Kidney epithelial cell (primary cell): ENCODE data around the gene PDE2A. TPM values are rescaled to one million over a fixed set of nuclear protein-coding genes. Genes with fewer than 3 reads are reported as not detected.

ENCODE experiments used
- DNase-seq: peaks from one replicate; pipeline ENCODE4 v3.0.0-alpha.2; 2010; ENCODE audit warnings: low read depth
- H3K27me3 ChIP-seq: 2 replicates; pipeline ENCODE4 v1.6.0; 2011; ENCODE audit warnings: low read length; ENCODE audit not compliant: control insufficient read depth, insufficient read depth
- H3K36me3 ChIP-seq: 2 replicates; pipeline ENCODE4 v1.5.1; 2011; ENCODE audit warnings: low read length; ENCODE audit not compliant: control insufficient read depth, insufficient read depth
- H3K4me3 ChIP-seq: 2 replicates; pipeline ENCODE4 v1.5.1; 2011; ENCODE audit warnings: low read depth, mild to moderate bottlenecking, control low read depth, low read length
- CTCF ChIP-seq: IDR thresholded peaks from 2 replicates; pipeline ENCODE4 v1.5.1; 2011; ENCODE audit warnings: mild to moderate bottlenecking, moderate library complexity, low read length, control low read depth, inconsistent platforms; ENCODE audit not compliant: insufficient read depth, poor library complexity, severe bottlenecking
- total RNA-seq: library from RNA; depleted of rRNA; stranded (reverse); fragments of >200 nt; gene quantifications from 2 replicates; pipeline ENCODE4 v1.2.3, GENCODE V29; 2015

PDE2A gene
- total RNA-seq, 1 donor from 2014 or later: 4.3 TPM

- TF ChIP-seq CTCF: no peak
- no peak for DNase-seq
- H3K4me3 ChIP-seq: no peak overlapping the region
- no peaks in the 10 kb centered on the region for H3K36me3 ChIP-seq
- H3K27me3 ChIP-seq: peaks cover 29% of the 10 kb centered on the region
Measured at GRCh38 chr11:72641522-72642042, 32.6 kb downstream of the PDE2A start.

- Histone ChIP-seq H3K27me3 (peaks cover 37% of the 10 kb centered on the region), H3K36me3 (no peaks in the 10 kb centered on the region), H3K4me3 (no peak overlapping the region)
- no peak for TF ChIP-seq CTCF
- DNase-seq: no peak
Measured at GRCh38 chr11:72639502-72640375, 34.5 kb downstream of the PDE2A start.

GRCh38 chr11:72637926-72638325 lies 36.3 kb downstream of the PDE2A start:
- H3K4me3 ChIP-seq: no peak overlapping the region
- no peak for TF ChIP-seq CTCF
- no peaks in the 10 kb centered on the region for H3K36me3 ChIP-seq
- peaks cover 40% of the 10 kb centered on the region for H3K27me3 ChIP-seq
- DNase-seq: no peak

- H3K4me3 ChIP-seq: no peak overlapping the region
- peaks cover 40% of the 10 kb centered on the region for H3K27me3 ChIP-seq
- no peaks in the 10 kb centered on the region for H3K36me3 ChIP-seq
- no peak for DNase-seq
- no peak for TF ChIP-seq CTCF
Measured at GRCh38 chr11:72637198-72637597, 37.0 kb downstream of the PDE2A start.

GRCh38 chr11:72636376-72636775 lies 37.8 kb downstream of the PDE2A start:
- Histone ChIP-seq H3K36me3 (no peaks in the 10 kb centered on the region), H3K4me3 (no peak overlapping the region), H3K27me3 (peaks cover 32% of the 10 kb centered on the region)
- TF ChIP-seq CTCF: no peak
- no peak for DNase-seq
